NCI-H2171 treated with DMSO at 0.1 percent for 48 hours (cell line): ENCODE results near the gene CTPS2.

ENCODE experiments used
- DNase-seq: peaks from one replicate; lab custom pipeline; 2025; lab: John Stamatoyannopoulos, UW

Gene CTPS2

GRCh38 chrX:16559206-16559619 is 153.3 kb downstream of the CTPS2 start:
- DNase-seq = no peak

- DNase-seq = no peak
These were observed 154.0 kb downstream of the CTPS2 start for GRCh38 chrX:16558489-16558888.

GRCh38 chrX:16552546-16552945 is 159.9 kb downstream of the CTPS2 start:
- no peak for DNase-seq

GRCh38 chrX:16547644-16548043 is 164.8 kb downstream of the CTPS2 start:
- no peak for DNase-seq

- DNase-seq = no peak
These were observed 167.5 kb downstream of the CTPS2 start for GRCh38 chrX:16544969-16545368.
